ENCODE results near the gene CLCN5.

DNA sequence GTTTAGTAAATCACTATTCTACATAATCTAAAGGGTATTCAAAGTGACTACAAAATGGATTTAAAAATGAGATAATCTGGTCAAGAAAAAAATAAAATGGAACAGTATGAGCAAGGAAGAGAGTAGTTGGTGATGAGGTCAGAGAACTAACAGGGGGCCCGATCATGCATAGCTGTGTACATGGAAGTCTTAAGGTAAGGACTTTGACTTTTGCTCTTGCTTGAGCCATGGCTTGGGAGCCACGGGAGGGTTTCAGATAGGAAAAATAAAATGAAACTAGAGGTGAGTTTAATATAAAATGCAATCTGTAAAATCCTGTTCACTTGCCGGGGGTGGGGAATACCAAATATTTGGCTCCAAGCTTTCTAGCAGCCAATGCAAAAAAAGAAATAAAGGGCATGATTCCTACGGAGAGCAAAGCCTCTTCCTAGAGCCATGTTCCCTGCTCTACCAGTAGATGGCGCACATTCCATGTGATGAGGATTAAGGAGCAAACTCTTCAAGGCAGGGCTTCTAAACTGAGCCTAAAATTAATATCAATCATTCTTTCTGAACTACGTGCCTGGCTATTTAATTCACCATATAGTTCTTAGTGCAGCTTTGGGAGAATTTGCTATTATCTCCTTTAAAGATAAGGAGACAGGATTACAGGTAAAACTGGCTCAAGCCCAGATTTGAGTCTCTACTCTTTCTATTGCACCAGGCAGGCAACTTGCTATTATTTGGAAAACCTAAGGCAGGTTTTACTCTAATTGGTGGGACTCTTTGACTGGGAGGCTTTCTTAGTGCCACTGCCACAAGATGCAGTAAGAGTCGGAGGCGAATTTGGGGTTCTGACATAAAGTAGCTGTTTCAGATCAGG, 6.8 kb upstream of the CLCN5 start:
- no peak for TF ChIP-seq EZH2 (IDR thresholded peaks at IDR 0.05)
- TF ChIP-seq, protein P1, sequence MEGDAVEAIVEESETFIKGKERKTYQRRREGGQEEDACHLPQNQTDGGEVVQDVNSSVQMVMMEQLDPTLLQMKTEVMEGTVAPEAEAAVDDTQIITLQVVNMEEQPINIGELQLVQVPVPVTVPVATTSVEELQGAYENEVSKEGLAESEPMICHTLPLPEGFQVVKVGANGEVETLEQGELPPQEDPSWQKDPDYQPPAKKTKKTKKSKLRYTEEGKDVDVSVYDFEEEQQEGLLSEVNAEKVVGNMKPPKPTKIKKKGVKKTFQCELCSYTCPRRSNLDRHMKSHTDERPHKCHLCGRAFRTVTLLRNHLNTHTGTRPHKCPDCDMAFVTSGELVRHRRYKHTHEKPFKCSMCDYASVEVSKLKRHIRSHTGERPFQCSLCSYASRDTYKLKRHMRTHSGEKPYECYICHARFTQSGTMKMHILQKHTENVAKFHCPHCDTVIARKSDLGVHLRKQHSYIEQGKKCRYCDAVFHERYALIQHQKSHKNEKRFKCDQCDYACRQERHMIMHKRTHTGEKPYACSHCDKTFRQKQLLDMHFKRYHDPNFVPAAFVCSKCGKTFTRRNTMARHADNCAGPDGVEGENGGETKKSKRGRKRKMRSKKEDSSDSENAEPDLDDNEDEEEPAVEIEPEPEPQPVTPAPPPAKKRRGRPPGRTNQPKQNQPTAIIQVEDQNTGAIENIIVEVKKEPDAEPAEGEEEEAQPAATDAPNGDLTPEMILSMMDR (IDR thresholded peaks at IDR 0.05): peak; percentile 83
